Testis (tissue), 2 donors: ENCODE measurements around the gene SEMA4G.

Experiments
- CTCF ChIP-seq, 3 experiments: fragments of 450-650 bp in 2 of 3; fragments of 200-600 bp in 1 of 3; sonication (generic) in 1 of 3; IDR thresholded peaks; one replicate each; pipeline ENCODE4 v1.5.1; 2016 to 2019; ENCODE audit warnings: antibody characterized with exemption in 3 of 3, mild to moderate bottlenecking in 2 of 3, moderate library complexity in 1 of 3
- POLR2A ChIP-seq: fragments of 450-650 bp; IDR thresholded peaks from one replicate; pipeline ENCODE4 v1.6.1; 2017; ENCODE audit warnings: antibody characterized with exemption, mild to moderate bottlenecking, moderate library complexity

DNA sequence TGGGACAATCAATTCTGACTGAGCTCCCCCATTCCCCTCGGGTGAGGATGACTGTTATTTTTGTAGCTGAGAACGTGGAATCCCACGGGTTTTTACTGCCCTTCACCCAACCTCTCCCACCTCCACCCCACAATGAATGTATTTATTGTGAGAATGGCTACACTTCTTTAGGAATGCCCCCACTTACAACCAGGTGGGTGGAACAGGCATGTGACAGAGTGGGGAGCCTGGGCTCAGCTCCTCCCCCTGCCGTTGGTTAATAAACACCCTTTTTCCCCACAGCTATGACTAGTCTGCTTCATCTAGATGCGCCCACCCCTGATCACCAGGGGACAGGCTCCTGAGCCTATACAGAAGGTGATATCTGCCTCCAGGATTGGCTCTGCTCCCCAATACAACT, 16.0 kb downstream of the SEMA4G start:
- TF ChIP-seq CTCF (IDR thresholded peaks at IDR 0.05) (no peak), POLR2A (no peak)
